Stimulated activated CD8-positive, alpha-beta memory T cell treated with anti-CD3 and anti-CD28 coated beads, Interleukin-12 subunit alpha, Interleukin-12 subunit beta, amount 100 ng/mL, for 24 hours (primary cell): ENCODE measurements around the gene EML6.
"Not testable (repeated sequence)": the region's sequence is repeated elsewhere in the genome, so short reads cannot be mapped to it uniquely, and the experiment has no call there.

Source experiments
- DNase-seq: peaks from one replicate; pipeline ENCODE4 v3.0.0-alpha.2; 2020; ENCODE audit errors: extremely low read depth

The EML6 gene

DNA sequence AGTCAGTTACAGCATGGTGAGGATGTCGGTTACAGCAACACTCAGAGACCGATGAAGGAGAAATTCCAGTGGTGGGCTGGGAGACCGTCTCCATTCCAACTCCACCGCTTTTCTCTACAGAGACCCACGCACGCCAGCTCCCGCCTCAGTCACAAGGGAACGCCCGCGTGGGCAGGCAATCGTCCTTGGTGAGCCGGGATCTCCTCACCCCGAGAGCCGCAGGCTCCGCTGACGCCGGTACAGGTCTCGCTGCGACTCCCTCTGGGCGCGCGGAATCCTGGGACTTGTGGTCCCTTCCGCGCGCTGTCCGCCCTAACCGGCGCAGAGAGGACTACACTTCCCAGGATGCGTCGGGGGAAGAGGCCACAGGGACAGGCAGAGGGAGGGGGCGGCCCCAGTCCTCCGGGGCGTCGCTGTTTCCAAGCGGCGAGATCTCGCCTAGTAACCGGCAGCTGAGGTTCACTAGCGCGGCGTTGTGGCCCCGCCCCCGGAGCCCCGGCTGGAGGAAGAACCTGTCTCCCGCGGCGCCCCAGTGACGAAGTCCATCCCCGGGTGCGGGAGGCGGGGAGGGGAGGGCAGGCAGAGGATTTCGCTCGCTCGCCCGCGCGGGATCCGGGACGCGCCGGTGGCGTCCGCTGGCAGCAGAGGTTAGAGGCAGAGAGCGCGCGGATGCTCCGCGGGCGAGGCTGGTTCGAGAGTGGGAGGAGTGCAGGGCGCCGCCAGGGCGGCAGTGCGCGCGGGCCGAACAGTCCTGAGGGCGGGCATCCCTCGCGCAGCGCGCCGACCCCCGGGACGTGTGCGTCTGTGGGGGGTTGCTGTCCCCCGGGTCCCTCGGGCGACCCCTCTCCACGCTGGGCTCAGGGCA lies at the start of gene EML6:
EML6 (plus strand) TSS at position 532 of the 865 bp plus-strand sequence. CDS start 1,400 bp downstream, outside the sequence.
- peak; percentile 99 for DNase-seq

DNA sequence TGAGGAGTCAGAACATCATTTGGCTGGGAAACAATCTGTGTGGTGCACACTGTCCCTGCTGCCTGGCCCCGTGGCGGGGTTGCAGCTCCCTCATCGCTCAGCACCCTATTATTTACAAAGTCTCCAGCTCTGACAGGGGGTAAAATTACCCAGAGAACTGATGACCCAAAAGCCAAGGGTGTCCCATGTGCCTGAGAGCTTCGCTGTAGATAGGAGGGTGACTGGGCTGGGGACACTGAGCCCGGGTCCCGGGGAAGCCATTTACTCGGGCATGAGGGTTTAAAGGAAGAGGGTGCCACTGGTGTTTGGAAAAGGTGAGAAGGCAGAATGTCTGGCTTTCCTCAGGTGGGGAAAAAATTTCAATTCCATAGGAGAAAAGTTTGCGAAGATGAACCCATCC lies 48.2 kb upstream of the EML6 start:
- DNase-seq, result no peak

DNA sequence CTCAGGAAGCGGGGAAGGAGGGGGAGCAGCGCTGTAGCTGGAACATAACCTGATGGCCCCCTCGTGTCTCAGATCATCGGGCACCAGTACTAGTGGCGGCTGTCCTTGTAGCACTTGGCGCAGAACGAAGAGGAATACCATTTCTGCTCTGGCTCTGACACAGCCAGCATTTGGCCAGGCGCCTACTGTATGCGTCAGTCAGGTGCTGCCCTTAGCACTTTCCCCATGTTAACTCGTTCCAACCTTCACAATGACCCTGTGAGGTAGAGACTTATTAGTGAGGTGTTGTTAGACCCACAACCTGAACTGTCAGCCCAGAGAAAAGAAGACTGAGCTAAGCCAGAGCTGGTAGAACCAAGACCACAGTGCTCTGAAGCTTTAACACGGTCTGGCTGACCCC lies 47.7 kb upstream of the EML6 start:
- DNase-seq, result no peak

DNA sequence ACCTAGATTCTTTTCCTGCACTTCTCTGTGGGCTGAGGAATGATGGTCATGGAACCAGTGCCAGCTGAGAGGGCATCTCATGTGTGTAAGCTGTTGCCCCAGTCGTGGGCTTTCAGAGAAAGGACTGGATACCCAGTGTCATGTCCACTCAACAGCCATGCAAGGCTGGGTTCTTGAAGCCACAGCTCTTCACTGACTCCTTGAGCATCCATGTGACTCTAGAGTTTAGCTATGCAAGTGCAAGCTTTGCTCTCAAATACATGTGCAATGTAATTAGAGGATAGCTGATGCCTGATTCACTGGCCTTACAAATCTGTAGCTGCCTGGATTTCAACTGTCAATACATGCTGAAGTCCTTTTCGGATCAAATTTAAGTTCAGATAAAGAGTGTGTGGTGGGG lies 46.8 kb upstream of the EML6 start:
- DNase-seq, result no peak

DNA sequence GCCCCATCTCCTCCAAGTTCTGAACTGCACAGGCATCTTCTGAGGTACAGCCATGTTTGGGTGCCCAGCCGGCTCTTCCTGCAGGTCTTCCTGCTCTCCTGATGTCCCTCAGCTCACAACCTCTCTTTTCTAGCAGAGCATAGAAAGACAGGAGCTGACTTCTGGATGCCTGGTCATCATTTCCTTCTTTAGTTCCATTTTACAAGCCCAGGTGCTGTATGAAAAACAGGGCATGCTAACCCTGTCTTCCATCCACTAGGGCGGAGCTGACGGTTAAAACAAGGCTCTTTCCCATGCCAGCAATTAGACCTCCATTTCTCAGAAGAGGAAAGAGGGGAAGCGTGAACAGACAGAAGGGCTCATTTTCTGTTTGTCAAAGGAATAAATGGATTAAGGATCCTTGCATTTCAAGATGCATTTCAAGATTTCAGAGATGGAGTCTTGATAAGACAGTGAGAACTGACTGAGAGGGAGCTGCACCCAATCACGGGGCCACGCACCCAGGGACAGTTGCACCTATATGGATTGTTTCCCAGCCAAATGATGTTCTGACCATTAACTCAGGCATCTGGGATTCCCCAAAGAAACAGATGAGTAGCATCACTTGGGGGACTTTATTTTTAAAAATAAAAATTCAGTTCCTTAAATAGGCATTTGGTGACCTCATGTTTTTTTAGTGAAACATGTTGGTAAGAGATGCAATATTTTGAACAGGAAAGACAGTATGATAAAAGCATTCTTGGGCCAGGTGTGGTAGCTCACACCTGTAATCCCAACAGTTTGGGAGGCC lies 45.8 kb upstream of the EML6 start:
- DNase-seq, result no peak

DNA sequence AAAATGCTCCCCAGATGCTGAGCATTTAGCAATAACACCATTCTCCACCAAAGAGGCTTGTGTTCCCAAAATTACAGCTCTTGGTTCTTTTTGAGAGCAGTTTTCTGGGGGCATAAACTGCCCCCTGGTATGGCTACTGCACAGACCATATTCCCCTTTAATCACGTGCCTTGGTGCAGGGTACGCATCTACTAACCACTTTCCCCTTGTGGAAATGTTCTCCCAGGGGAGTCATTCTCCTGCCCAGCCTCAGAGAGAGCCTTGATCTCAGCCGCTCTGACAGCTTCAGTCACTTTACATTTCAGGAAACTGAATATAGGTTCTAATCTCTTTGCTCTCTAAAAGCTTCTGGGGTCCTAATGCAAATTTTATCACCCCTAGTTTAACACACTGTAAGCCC lies 44.7 kb upstream of the EML6 start:
- DNase-seq, result no peak

- no peak for DNase-seq
Observed at GRCh38 chr2:54680397-54681041, 42.9 kb upstream of the EML6 start.

GRCh38 chr2:54681416-54681815 lies 42.0 kb upstream of the EML6 start:
- no peak for DNase-seq

- DNase-seq, result no peak
Observed at GRCh38 chr2:54683596-54683995, 39.9 kb upstream of the EML6 start.

GRCh38 chr2:54685263-54685775 lies 38.1 kb upstream of the EML6 start:
- DNase-seq, result no peak

- no peak for DNase-seq
Observed at GRCh38 chr2:54687595-54688152, 35.8 kb upstream of the EML6 start.

- no peak for DNase-seq
Observed at GRCh38 chr2:54691445-54692135, 31.9 kb upstream of the EML6 start.

- DNase-seq, result no peak
Observed at GRCh38 chr2:54692556-54692955, 30.9 kb upstream of the EML6 start.

GRCh38 chr2:54695378-54695777 lies 28.1 kb upstream of the EML6 start:
- no peak for DNase-seq

DNA sequence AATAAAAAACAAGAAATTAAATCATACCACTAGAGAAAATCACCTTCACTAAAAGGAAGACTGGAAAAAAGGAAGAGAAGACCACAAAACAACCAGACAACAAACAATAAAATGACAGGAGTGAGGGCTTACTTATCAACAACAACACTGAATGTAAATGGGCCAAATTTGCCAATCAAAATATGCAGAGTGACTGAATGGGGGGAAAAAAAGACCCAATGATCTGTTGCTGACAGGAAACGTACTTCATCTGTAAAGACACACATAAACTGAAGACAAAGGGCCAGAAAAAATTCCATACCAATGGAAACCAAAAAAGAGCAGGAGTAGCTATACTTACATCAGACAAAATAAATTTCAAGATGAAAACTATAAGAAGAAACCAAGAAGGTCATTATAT lies 25.5 kb upstream of the EML6 start:
- DNase-seq, result no peak

GRCh38 chr2:54698926-54699325 lies 24.5 kb upstream of the EML6 start:
- DNase-seq, result not testable (repeated sequence)

DNA sequence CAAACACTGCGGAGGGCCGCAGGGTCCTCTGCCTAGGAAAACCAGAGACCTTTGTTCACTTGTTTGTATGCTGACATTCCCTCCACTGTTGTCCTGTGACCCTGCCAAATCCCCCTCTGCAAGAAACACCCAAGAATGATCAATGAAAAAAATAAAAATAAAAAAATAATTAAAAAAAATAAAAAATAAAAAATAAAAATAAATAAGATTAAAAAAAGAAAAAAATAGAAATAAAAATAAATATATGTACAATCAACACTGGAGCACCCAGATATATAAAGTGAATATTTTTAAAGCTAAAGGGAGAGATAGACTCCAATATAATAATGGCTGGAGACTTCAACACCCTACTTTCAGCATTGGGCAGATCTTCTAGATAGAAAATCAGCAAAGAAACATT lies 23.8 kb upstream of the EML6 start:
- no peak for DNase-seq

GRCh38 chr2:54701029-54701428 lies 22.4 kb upstream of the EML6 start:
- DNase-seq, result no peak

DNA sequence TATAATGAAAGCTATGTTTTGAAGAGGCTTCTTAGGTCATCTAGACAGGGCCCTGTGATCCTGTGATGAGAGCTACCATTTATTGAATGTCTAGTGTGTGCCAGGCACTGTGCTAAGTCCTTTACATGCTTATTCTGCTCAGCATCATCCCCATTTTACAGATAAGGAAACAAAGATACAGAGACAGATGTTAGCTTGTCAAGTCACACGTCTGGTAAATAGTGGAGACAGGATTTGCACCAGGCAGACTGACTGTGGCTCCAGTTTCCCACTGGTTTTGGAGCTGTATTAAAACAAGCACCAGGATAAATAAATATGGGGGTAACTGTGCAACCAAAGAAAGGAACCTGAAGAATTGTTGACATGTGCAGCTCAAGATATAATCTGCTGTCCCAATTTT lies 19.2 kb upstream of the EML6 start:
- DNase-seq, result no peak

- no peak for DNase-seq
Observed at GRCh38 chr2:54704688-54705605, 18.5 kb upstream of the EML6 start.
